HG03460 (cell line): ENCODE data around the gene HLA-DOA.

Source experiments
- ATAC-seq: cut with Tn5 transposase; IDR thresholded peaks from one replicate; pipeline ENCODE4 v1.9.1; 2021; ENCODE audit not compliant: unreplicated experiment

Gene HLA-DOA

GRCh38 chr6:32980488-32981038, 28.8 kb downstream of the HLA-DOA start:
- ATAC-seq: no peak

GRCh38 chr6:32979720-32980487, 29.5 kb downstream of the HLA-DOA start:
- no peak for ATAC-seq

GRCh38 chr6:32977953-32978324, 31.5 kb downstream of the HLA-DOA start:
- no peak for ATAC-seq

- no peak for ATAC-seq
Measured at GRCh38 chr6:32977272-32977952, 32.0 kb downstream of the HLA-DOA start.

GRCh38 chr6:32976334-32977069, 32.9 kb downstream of the HLA-DOA start:
- no peak for ATAC-seq

GRCh38 chr6:32975886-32976285, 33.5 kb downstream of the HLA-DOA start:
- no peak for ATAC-seq

- ATAC-seq: no peak
Measured at GRCh38 chr6:32974541-32975308, 34.7 kb downstream of the HLA-DOA start.

- no peak for ATAC-seq
Measured at GRCh38 chr6:32974016-32974333, 35.4 kb downstream of the HLA-DOA start.

GRCh38 chr6:32973144-32974015, 36.0 kb downstream of the HLA-DOA start:
- no peak for ATAC-seq

GRCh38 chr6:32972353-32973143, 36.8 kb downstream of the HLA-DOA start:
- ATAC-seq: peak; percentile 1

GRCh38 chr6:32971581-32972352, 37.6 kb downstream of the HLA-DOA start:
- peak; percentile 38 for ATAC-seq

GRCh38 chr6:32971242-32971580, 38.2 kb downstream of the HLA-DOA start:
- ATAC-seq: no peak

- no peak for ATAC-seq
Measured at GRCh38 chr6:32970413-32971241, 38.8 kb downstream of the HLA-DOA start.

- no peak for ATAC-seq
Measured at GRCh38 chr6:32969685-32970412, 39.5 kb downstream of the HLA-DOA start.

- ATAC-seq: no peak
Measured at GRCh38 chr6:32968867-32969684, 40.3 kb downstream of the HLA-DOA start.
